Adrenal gland (tissue), 12 donors: Measurements from ENCODE around the gene SLC34A1. TPM values are rescaled to one million over a fixed set of nuclear protein-coding genes. Genes with fewer than 3 reads are reported as not detected.

ENCODE experiments used
- DNase-seq, 7 donors: peaks; one replicate each; pipeline ENCODE4 v3.0.0-alpha.2; 2019 to 2020
- H3K27ac ChIP-seq, 5 donors: fragments of 200-600 bp; sonication (generic) in 4 of 5; 1 replicate in 3 of 5; 2 replicates in 2 of 5; pipeline versions ENCODE4 v1.5.1 to v1.8.0; 2016 to 2020; ENCODE audit warnings: mild to moderate bottlenecking in 1 of 5
- H3K27me3 ChIP-seq: fragments of 200-600 bp; 2 replicates; pipeline ENCODE4 v1.8.0; 2021
- H3K36me3 ChIP-seq, 2 donors: fragments of 200-600 bp; replicated peaks in 1 of 2; 1 replicate in 1 of 2; 2 replicates in 1 of 2; pipeline versions ENCODE4 v1.5.1 to v1.8.0; 2018 to 2022
- H3K4me1 ChIP-seq, 2 donors: fragments of 200-600 bp; replicated peaks in 1 of 2; 1 replicate in 1 of 2; 2 replicates in 1 of 2; pipeline versions ENCODE4 v1.5.1 to v1.8.0; 2018 to 2021
- H3K4me3 ChIP-seq, 4 donors: fragments of 200-600 bp; sonication (generic) in 3 of 4; one replicate each; pipeline ENCODE4 v1.5.1; 2016 to 2018
- H3K9me3 ChIP-seq, 3 donors: fragments of 200-600 bp; sonication (generic) in 1 of 3; replicated peaks in 1 of 3; 1 replicate in 2 of 3; 2 replicates in 1 of 3; pipeline versions ENCODE4 v1.5.1 to v1.8.0; 2016 to 2021
- POLR2A ChIP-seq, 2 donors: fragments of 450-650 bp; IDR thresholded peaks; one replicate each; pipeline ENCODE4 v1.6.1; 2017; ENCODE audit warnings: antibody characterized with exemption in 2 of 2, mild to moderate bottlenecking in 2 of 2, moderate library complexity in 1 of 2
- WGBS, 4 donors: extraction: QIAGEN DNeasy Blood & Tissue Kit in 2 of 4; methylation state at CpG; one replicate each; pipeline versions ENCODE4 v1.1.5 to v1.1.7; 2013 to 2017; 5-methylcytosine and 5-hydroxymethylcytosine counted together
- intact Hi-C, 2 donors: fragments of 100-400 bp; cut with DNase I; formaldehyde crosslinking; loops; one replicate each; pipeline versions ENCODE4 v1.14.1 to v1.15.0; 2022 to 2023
- polyA plus RNA-seq, 3 donors: library from polyadenylated mRNA; stranded (reverse); fragments of 200-250 nt in 2 of 3; fragments of 350-450 nt in 1 of 3; fragmentation: Illumina TruSeq in 1 of 3; extraction: RNeasy Lipid Tissue Mini Kit (QIAGEN cat#74804) in 1 of 3; gene quantifications; one replicate each; pipeline ENCODE4 v1.2.3, GENCODE V29; 2013 to 2014
- total RNA-seq, 9 donors: library from RNA; depleted of rRNA in 4 of 9; stranded (reverse); fragments of >200 nt in 4 of 9; fragments of 120-200 nt in 1 of 9; fragmentation: NEBNext Ultra II Directional in 1 of 9; extraction: Animal tissue kit (Norgen Biotek cat#: 25700) in 1 of 9; gene quantifications; one replicate each; pipeline versions ENCODE4 v1.1.0 to v1.2.4, GENCODE V29; 2013 to 2023
- TF ChIP-seq, protein P1 (sequence below), 6 experiments: fragments of 450-650 bp in 4 of 6; fragments of 200-600 bp in 2 of 6; sonication (generic) in 1 of 6; IDR thresholded peaks; 1 replicate in 5 of 6; 2 replicates in 1 of 6; pipeline versions ENCODE4 v1.5.1 to v1.8.0; 2016 to 2021; ENCODE audit warnings: antibody characterized with exemption in 6 of 6, mild to moderate bottlenecking in 2 of 6, moderate library complexity in 1 of 6
- donor health status: healthy with polysubstance abuse.
- donor health status: Bipolar disorder and iron deficiency.
- donor health status: DM: yes; HTN: yes; CAD: no.
- donor health status: DM: no; HTN: no; CAD: no.
- donor health status: DM: no; HTN: no; CAD: no.
- donor health status: DM: yes; HTN: yes; CAD: no.

The SLC34A1 gene
- total and polyA plus RNA-seq, 12 donors: not detected

GRCh38 chr5:177343777-177344176 lies 40.5 kb upstream of the SLC34A1 start:
- Histone ChIP-seq H3K27ac (no peak overlapping the region), H3K27me3 (no peaks in the 10 kb centered on the region), H3K4me1 (peaks cover 0 to 22% of the 10 kb centered on the region in 2 donors), H3K36me3 (peaks cover 0 to 16% of the 10 kb centered on the region in 2 donors), H3K9me3 (no peaks in the 10 kb centered on the region), H3K4me3 (no peak overlapping the region)
- no peak for DNase-seq
- WGBS, 4 donors: 95 to 98% (median 96%) methylated on average over 6 of the region's 6 CpGs
- intact Hi-C loops: no loop called here
- TF ChIP-seq POLR2A (IDR thresholded peaks at IDR 0.05): no peak
- TF ChIP-seq, protein P1, sequence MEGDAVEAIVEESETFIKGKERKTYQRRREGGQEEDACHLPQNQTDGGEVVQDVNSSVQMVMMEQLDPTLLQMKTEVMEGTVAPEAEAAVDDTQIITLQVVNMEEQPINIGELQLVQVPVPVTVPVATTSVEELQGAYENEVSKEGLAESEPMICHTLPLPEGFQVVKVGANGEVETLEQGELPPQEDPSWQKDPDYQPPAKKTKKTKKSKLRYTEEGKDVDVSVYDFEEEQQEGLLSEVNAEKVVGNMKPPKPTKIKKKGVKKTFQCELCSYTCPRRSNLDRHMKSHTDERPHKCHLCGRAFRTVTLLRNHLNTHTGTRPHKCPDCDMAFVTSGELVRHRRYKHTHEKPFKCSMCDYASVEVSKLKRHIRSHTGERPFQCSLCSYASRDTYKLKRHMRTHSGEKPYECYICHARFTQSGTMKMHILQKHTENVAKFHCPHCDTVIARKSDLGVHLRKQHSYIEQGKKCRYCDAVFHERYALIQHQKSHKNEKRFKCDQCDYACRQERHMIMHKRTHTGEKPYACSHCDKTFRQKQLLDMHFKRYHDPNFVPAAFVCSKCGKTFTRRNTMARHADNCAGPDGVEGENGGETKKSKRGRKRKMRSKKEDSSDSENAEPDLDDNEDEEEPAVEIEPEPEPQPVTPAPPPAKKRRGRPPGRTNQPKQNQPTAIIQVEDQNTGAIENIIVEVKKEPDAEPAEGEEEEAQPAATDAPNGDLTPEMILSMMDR (IDR thresholded peaks at IDR 0.05): no peak

DNA sequence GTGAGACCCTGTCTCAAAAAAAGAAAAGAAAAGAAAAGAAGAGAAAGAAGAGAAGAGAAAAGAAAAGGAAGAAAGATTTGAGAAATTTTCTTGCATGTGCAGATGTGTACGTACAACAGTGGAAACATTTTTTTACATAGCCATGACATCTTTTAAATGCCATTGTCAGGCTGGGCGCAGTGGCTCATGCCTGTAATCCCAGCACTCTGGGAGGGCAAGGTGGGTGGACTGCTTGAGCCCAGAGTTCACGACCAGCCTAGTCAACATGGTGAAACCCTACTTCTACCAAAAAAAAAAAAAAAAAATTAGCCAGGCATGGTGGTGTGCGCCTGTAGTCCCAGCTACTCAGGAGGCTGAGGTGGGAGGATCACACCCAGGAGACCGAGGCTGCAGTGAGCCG lies 39.3 kb upstream of the SLC34A1 start:
- DNase-seq: no peak
- intact Hi-C loops: no loop called here
- Histone ChIP-seq H3K27ac (no peak overlapping the region), H3K9me3 (no peaks in the 10 kb centered on the region), H3K36me3 (peaks cover 0 to 19% of the 10 kb centered on the region in 2 donors), H3K4me3 (no peak overlapping the region), H3K4me1 (peaks cover 7 to 24% of the 10 kb centered on the region in 2 donors), H3K27me3 (no peaks in the 10 kb centered on the region)
- TF ChIP-seq POLR2A (IDR thresholded peaks at IDR 0.05): no peak
- TF ChIP-seq, protein P1 (IDR thresholded peaks at IDR 0.05): no peak
- 95 to 98% (median 96%) methylated on average over 6 of the region's 6 CpGs for WGBS, 4 donors

DNA sequence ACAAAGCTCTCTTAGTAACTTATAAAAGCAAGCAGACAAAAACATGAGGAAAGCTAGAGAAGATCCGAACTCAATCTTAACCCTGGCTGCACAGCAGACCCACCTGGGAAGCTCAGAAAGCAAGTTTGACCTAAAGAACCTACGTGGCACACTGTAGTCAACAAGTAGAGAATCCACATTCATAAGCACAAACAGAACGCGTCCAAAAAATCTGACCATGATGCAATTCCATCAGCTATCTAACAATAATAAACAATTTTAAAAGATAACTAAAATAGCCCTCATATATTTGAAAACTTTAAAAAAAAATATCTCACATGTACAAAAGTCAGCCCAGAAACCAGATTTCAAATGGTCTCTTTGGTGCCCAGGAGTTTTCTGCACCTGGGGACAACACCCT lies 37.4 kb upstream of the SLC34A1 start:
- Histone ChIP-seq H3K4me3 (no peak overlapping the region), H3K36me3 (peaks cover 0 to 12% of the 10 kb centered on the region in 2 donors), H3K27me3 (no peaks in the 10 kb centered on the region), H3K4me1 (peaks cover 17 to 36% of the 10 kb centered on the region in 2 donors), H3K9me3 (no peaks in the 10 kb centered on the region), H3K27ac (no peak overlapping the region)
- intact Hi-C loops: no loop called here
- WGBS, 4 donors: 66 to 83% (median 71%) methylated on average over 4 of the region's 4 CpGs
- TF ChIP-seq, protein P1 (IDR thresholded peaks at IDR 0.05): no peak
- TF ChIP-seq POLR2A (IDR thresholded peaks at IDR 0.05): no peak
- DNase-seq: no peak

DNA sequence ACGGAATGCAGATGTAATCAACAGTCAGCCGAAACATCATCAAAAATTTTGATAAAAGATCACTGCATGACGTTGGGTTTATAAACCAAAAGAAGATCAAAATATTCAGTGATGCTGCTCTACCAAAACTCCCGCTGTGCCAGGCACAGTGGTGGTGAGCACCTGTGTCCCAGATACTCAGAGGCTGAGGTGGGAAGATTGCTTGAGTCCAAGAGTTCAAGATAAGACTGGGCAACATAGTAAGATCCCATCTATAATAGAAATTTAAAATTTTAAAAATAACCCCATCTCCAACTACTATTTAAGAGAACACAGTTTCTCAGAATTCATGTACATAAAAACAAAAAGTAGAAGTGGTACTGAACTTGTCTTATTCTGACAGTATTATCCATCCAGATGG lies 36.5 kb upstream of the SLC34A1 start:
- no peaks in the 10 kb centered on the region for H3K9me3 ChIP-seq
- no peaks in the 10 kb centered on the region for H3K27me3 ChIP-seq
- no peak for TF ChIP-seq POLR2A (IDR thresholded peaks at IDR 0.05)
- TF ChIP-seq, protein P1 (IDR thresholded peaks at IDR 0.05): no peak
- H3K36me3 ChIP-seq: peaks cover 0 to 10% of the 10 kb centered on the region in 2 donors
- no peak overlapping the region for H3K27ac ChIP-seq
- no peak for DNase-seq
- WGBS, 4 donors: 84 to 97% (median 91%) methylated on average over 4 of the region's 4 CpGs
- peaks cover 17 to 39% of the 10 kb centered on the region in 2 donors for H3K4me1 ChIP-seq
- H3K4me3 ChIP-seq: no peak overlapping the region
- intact Hi-C loops: no loop called here
